A549 (cell line): ENCODE data around the gene SEPSECS. TPM values are rescaled to one million over a fixed set of nuclear protein-coding genes. Genes with fewer than 3 reads are reported as not detected.
A peak's percentile ranks its signal among the peaks of the same experiment; 100 is the strongest.

Experiments used
- CBX8 ChIP-seq: fragments of 200-600 bp; sonication (generic); IDR thresholded peaks from 2 replicates; pipeline ENCODE4 v1.6.1; 2016
- CHD2 ChIP-seq: fragments of 150-350 bp; IDR thresholded peaks from 2 replicates; pipeline ENCODE4 v1.6.1; 2014; ENCODE audit warnings: low read length; ENCODE audit not compliant: partially characterized antibody
- EHF ChIP-seq: fragments of 250-450 bp; sonication (Bioruptor Pico); IDR thresholded peaks from 2 replicates; pipeline ENCODE4 v1.5.0; 2020; ENCODE audit warnings: mild to moderate bottlenecking
- EHMT2 ChIP-seq: fragments of 200-600 bp; sonication (generic); IDR thresholded peaks from 2 replicates; pipeline ENCODE4 v1.6.1; 2016; ENCODE audit warnings: antibody characterized with exemption, low read depth, mild to moderate bottlenecking, moderate library complexity
- EP300 ChIP-seq, 2 experiments: fragments of >200 bp; sonication (Bioruptor Twin); formaldehyde crosslinking; IDR thresholded peaks; 2 replicates in 1 of 2; 3 replicates in 1 of 2; pipeline ENCODE4 v1.6.1; 2016 to 2017
- JUN ChIP-seq, 2 experiments: fragments of >200 bp; sonication (Bioruptor Twin); formaldehyde crosslinking; IDR thresholded peaks; 2 replicates in 1 of 2; 3 replicates in 1 of 2; pipeline ENCODE4 v1.6.1; 2016 to 2017
- KDM1A ChIP-seq: fragments of 200-600 bp; sonication (generic); IDR thresholded peaks from 2 replicates; pipeline ENCODE4 v1.6.1; 2016; ENCODE audit warnings: low read depth, mild to moderate bottlenecking
- KDM5A ChIP-seq: fragments of 200-600 bp; sonication (generic); IDR thresholded peaks from 2 replicates; pipeline ENCODE4 v1.6.1; 2016; ENCODE audit warnings: antibody characterized with exemption, mild to moderate bottlenecking
- MYC ChIP-seq: IDR thresholded peaks from 2 replicates; pipeline ENCODE4 v1.6.1; 2012; ENCODE audit warnings: mild to moderate bottlenecking, inconsistent platforms, low read length, improper control_type of control experiment, borderline replicate concordance
- NFE2L2 ChIP-seq: fragments of 150-350 bp; conservative IDR thresholded peaks from 2 replicates; pipeline ENCODE4 v1.6.1; 2014; ENCODE audit warnings: low read length
- NR3C1 ChIP-seq: fragments of >200 bp; sonication (Bioruptor Twin); formaldehyde crosslinking; IDR thresholded peaks from 3 replicates; pipeline ENCODE4 v1.6.1; 2017
- PHF8 ChIP-seq: fragments of 200-600 bp; sonication (generic); IDR thresholded peaks from 2 replicates; pipeline ENCODE4 v1.6.1; 2016; ENCODE audit warnings: low read depth, mild to moderate bottlenecking, antibody characterized with exemption, moderate library complexity, borderline replicate concordance
- RARB ChIP-seq: fragments of 250-450 bp; sonication (Bioruptor Pico); IDR thresholded peaks from 2 replicates; pipeline ENCODE4 v1.8.0; 2021; ENCODE audit warnings: mild to moderate bottlenecking, moderate library complexity
- RFX5 ChIP-seq: fragments of 450-650 bp; IDR thresholded peaks from 2 replicates; pipeline ENCODE4 v1.7.1; 2014; ENCODE audit warnings: antibody characterized with exemption, mild to moderate bottlenecking, moderate library complexity
- RNF2 ChIP-seq: fragments of 200-600 bp; sonication (generic); IDR thresholded peaks from 2 replicates; pipeline ENCODE4 v1.6.1; 2016; ENCODE audit warnings: low read depth, mild to moderate bottlenecking, antibody characterized with exemption, moderate library complexity, borderline replicate concordance
- SREBF2 ChIP-seq: fragments of 450-650 bp; IDR thresholded peaks from 2 replicates; pipeline ENCODE4 v1.6.1; 2014; ENCODE audit warnings: mild to moderate bottlenecking, moderate library complexity
- TFCP2L1 ChIP-seq: fragments of 250-450 bp; sonication (Bioruptor Pico); IDR thresholded peaks from 2 replicates; pipeline ENCODE4 v1.5.0; 2021; ENCODE audit warnings: mild to moderate bottlenecking
- ZNF302 ChIP-seq: fragments of 250-450 bp; sonication (Bioruptor Pico); IDR thresholded peaks from 2 replicates; pipeline ENCODE4 v1.9.0; 2021; ENCODE audit warnings: inconsistent platforms, mild to moderate bottlenecking, moderate library complexity
- ZSCAN20 ChIP-seq: fragments of 250-450 bp; sonication (Bioruptor Pico); IDR thresholded peaks from 2 replicates; pipeline ENCODE4 v1.8.0; 2022; ENCODE audit warnings: mild to moderate bottlenecking, moderate library complexity
- polyA plus RNA-seq, 4 experiments: library from polyadenylated mRNA; depleted of rRNA in 3 of 4; stranded (reverse); fragments of >200 nt; fragmentation: RNase III in 1 of 4; extraction: RNeasy Plus Mini Kit Qiagen cat#74134 plus additional on column Dnase treatment in 1 of 4; gene quantifications; 2 replicates in 3 of 4; 3 replicates in 1 of 4; pipeline ENCODE4 v1.2.3, GENCODE V29; 2011 to 2017
- TF ChIP-seq, protein P1 (sequence below): fragments of 200-600 bp; sonication (generic); IDR thresholded peaks from 2 replicates; pipeline ENCODE4 v1.6.1; 2016; ENCODE audit warnings: antibody characterized with exemption, mild to moderate bottlenecking, moderate library complexity
- TF ChIP-seq, protein P2 (sequence below): fragments of 250-450 bp; sonication (Bioruptor Pico); IDR thresholded peaks from 2 replicates; pipeline ENCODE4 v1.5.0; 2021; ENCODE audit warnings: mild to moderate bottlenecking, moderate library complexity, borderline replicate concordance
- TF ChIP-seq, protein P3 (sequence below): IDR thresholded peaks from 2 replicates; pipeline ENCODE4 v1.6.1; 2012
- TF ChIP-seq, protein P4 (sequence below): fragments of 250-450 bp; sonication (Bioruptor Pico); IDR thresholded peaks from 2 replicates; pipeline ENCODE4 v1.5.0; 2020; ENCODE audit warnings: low read depth, mild to moderate bottlenecking, moderate library complexity
- TF ChIP-seq, protein P5 (sequence below): fragments of >200 bp; sonication (Bioruptor Twin); formaldehyde crosslinking; IDR thresholded peaks from 3 replicates; pipeline ENCODE4 v1.5.1; 2016
- TF ChIP-seq, protein P6 (sequence below): fragments of 450-650 bp; IDR thresholded peaks from 2 replicates; pipeline ENCODE4 v1.6.1; 2014; ENCODE audit warnings: antibody characterized with exemption

Gene SEPSECS
- polyA plus RNA-seq, 2 of the 4 experiments (the other 2 are of a cell fraction) = 2.9 to 9.7 TPM

DNA sequence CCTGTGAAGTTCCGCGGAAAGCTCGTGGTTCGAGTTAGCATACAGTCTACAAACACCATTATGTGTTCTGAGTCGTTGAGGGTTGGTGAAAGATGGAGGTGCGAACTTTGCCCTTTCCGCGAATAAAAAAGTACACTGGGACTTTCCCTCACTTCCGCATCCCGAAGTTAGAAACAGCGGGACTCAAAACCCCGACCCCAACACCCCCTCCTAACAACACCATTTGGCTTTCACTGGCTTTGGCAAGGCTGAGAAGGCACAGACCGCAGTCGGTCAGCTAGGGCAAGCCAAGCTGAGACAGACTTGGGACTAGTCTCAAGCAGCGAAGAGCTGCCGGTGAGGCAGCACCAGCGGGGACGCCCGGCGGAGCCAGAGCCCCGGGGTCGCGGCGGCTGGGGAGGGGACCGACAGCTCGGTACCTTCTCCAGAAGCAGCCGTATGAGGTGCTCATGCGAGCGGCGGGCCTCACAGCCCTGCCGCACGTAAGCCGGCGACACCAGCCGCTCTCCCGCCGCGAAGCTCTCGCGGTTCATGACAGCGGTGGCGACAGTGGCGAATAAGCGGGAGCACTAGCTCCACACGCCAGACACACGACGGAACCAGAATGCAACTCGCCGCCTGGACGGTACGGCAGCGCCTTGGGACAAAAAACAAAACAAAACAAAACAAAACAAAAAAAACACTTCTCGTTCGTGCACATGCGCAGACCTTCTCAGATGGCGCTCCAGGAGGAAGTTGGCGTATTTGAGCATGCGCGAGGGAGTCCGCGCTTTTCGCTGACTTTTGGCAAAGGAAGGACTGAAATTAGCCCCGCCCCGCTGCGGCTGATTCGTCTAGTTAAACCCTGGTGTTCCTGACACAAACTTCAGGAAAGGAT, at the start of gene SEPSECS (continued):
- TF ChIP-seq, protein P1, sequence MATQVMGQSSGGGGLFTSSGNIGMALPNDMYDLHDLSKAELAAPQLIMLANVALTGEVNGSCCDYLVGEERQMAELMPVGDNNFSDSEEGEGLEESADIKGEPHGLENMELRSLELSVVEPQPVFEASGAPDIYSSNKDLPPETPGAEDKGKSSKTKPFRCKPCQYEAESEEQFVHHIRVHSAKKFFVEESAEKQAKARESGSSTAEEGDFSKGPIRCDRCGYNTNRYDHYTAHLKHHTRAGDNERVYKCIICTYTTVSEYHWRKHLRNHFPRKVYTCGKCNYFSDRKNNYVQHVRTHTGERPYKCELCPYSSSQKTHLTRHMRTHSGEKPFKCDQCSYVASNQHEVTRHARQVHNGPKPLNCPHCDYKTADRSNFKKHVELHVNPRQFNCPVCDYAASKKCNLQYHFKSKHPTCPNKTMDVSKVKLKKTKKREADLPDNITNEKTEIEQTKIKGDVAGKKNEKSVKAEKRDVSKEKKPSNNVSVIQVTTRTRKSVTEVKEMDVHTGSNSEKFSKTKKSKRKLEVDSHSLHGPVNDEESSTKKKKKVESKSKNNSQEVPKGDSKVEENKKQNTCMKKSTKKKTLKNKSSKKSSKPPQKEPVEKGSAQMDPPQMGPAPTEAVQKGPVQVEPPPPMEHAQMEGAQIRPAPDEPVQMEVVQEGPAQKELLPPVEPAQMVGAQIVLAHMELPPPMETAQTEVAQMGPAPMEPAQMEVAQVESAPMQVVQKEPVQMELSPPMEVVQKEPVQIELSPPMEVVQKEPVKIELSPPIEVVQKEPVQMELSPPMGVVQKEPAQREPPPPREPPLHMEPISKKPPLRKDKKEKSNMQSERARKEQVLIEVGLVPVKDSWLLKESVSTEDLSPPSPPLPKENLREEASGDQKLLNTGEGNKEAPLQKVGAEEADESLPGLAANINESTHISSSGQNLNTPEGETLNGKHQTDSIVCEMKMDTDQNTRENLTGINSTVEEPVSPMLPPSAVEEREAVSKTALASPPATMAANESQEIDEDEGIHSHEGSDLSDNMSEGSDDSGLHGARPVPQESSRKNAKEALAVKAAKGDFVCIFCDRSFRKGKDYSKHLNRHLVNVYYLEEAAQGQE = no peak
- TF ChIP-seq ZNF302 (CRISPR knock-in tag) (no peak), EP300 (IDR thresholded peaks at IDR 0.05) (no peak), KDM1A (no peak), RFX5 (no peak), NR3C1 (no peak), MYC (no peak), SREBF2 (no peak), ZSCAN20 (CRISPR knock-in tag) (no peak), RARB (CRISPR knock-in tag) (no peak), JUN (IDR thresholded peaks at IDR 0.05) (peak; percentile 34 to 81; a peak in 2 of 5 replicates), NFE2L2 (no peak), PHF8 (peak; percentile 83), TFCP2L1 (CRISPR knock-in tag) (no peak), CBX8 (no peak), RNF2 (no peak), EHF (CRISPR knock-in tag) (no peak), CHD2 (no peak), KDM5A (no peak), EHMT2 (no peak)
- TF ChIP-seq, protein P2, sequence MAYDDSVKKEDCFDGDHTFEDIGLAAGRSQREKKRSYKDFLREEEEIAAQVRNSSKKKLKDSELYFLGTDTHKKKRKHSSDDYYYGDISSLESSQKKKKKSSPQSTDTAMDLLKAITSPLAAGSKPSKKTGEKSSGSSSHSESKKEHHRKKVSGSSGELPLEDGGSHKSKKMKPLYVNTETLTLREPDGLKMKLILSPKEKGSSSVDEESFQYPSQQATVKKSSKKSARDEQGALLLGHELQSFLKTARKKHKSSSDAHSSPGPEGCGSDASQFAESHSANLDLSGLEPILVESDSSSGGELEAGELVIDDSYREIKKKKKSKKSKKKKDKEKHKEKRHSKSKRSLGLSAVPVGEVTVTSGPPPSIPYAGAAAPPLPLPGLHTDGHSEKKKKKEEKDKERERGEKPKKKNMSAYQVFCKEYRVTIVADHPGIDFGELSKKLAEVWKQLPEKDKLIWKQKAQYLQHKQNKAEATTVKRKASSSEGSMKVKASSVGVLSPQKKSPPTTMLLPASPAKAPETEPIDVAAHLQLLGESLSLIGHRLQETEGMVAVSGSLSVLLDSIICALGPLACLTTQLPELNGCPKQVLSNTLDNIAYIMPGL = no peak
- TF ChIP-seq, protein P3, sequence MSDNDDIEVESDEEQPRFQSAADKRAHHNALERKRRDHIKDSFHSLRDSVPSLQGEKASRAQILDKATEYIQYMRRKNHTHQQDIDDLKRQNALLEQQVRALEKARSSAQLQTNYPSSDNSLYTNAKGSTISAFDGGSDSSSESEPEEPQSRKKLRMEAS = peak; percentile 89
- TF ChIP-seq, protein P4, sequence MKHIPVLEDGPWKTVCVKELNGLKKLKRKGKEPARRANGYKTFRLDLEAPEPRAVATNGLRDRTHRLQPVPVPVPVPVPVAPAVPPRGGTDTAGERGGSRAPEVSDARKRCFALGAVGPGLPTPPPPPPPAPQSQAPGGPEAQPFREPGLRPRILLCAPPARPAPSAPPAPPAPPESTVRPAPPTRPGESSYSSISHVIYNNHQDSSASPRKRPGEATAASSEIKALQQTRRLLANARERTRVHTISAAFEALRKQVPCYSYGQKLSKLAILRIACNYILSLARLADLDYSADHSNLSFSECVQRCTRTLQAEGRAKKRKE (CRISPR knock-in tag) = no peak
- TF ChIP-seq, protein P5, sequence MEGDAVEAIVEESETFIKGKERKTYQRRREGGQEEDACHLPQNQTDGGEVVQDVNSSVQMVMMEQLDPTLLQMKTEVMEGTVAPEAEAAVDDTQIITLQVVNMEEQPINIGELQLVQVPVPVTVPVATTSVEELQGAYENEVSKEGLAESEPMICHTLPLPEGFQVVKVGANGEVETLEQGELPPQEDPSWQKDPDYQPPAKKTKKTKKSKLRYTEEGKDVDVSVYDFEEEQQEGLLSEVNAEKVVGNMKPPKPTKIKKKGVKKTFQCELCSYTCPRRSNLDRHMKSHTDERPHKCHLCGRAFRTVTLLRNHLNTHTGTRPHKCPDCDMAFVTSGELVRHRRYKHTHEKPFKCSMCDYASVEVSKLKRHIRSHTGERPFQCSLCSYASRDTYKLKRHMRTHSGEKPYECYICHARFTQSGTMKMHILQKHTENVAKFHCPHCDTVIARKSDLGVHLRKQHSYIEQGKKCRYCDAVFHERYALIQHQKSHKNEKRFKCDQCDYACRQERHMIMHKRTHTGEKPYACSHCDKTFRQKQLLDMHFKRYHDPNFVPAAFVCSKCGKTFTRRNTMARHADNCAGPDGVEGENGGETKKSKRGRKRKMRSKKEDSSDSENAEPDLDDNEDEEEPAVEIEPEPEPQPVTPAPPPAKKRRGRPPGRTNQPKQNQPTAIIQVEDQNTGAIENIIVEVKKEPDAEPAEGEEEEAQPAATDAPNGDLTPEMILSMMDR = no peak
- TF ChIP-seq, protein P6, sequence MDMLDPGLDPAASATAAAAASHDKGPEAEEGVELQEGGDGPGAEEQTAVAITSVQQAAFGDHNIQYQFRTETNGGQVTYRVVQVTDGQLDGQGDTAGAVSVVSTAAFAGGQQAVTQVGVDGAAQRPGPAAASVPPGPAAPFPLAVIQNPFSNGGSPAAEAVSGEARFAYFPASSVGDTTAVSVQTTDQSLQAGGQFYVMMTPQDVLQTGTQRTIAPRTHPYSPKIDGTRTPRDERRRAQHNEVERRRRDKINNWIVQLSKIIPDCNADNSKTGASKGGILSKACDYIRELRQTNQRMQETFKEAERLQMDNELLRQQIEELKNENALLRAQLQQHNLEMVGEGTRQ = no peak
